NCI-H2171 treated with DMSO at 0.1 percent for 48 hours (cell line): ENCODE data around the gene PLIN1.

Experiments
- DNase-seq: peaks from one replicate; lab custom pipeline; 2025; lab: John Stamatoyannopoulos, UW

The PLIN1 gene

DNA sequence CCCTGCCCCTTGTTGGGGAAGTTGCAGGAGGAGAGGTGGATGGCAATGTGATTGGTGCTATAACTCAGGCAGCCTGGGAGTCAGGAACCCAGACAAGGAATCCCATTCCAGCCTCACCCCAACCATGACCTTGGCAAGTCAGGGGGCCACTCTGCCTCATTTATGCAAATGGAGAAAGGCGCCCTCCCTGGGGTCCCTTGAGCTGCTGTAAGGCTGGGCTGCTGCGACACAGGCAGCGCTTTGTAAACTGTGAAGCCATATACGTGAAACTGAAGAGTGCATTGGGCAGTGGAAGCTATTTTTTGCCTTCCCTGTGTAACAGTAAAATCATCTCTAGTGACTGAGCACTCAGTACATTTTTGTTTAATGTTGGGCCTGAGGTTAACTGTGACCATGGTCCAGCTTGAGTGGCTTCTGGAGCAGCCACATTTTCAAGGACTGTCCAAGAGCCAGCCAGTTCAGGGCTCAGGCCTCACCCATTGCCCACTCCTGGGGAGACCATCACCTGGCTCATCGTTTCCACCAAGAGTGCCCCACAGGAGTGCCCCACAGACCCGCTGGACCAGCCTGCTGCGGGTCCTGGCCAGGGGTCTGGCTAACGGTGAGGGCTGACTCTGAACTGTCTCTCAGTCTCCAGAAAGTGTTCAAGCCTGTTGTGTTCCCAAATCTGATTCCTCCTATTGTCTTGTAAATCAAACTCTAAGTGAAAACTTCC is 51.8 kb downstream of the PLIN1 start:
- no peak for DNase-seq

DNA sequence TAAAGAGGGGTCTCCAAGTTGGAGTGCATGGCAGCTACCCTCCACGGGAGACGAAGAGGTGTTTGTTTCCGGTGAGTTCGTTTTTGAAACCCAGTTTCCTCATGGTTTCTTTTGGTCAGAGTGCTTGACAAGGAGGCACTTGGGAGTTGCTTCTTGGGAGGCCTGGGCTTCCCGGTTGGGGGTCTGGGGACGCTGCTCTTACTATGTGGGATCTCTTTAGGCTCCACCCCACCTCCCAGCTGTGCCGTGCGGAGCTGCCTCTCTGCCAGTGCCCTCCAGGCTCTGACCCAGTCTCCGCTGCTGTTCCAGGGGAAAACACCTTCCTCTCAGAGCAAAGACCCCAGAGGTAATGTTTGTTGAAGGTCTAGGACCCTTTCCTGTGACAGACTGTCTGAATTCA is 53.5 kb downstream of the PLIN1 start:
- DNase-seq = no peak

DNA sequence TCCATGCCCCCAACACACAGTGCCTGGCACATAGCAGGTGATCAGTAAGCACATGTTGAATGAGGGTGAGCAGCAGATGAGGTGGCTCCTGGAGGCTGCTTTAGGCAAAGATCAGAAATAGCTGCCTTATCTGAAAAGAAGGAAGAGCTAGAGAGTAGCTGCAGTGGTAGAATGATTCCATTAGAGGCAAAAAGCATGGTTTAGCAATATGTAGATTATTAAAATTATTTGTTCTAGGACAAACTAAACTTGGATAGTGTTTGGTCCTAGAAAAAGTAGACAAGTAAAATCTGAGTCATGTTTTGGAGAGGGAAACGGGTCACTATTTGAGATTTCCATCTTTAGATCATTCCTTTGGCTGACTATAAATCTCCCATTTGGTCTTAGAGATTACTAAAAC is 56.0 kb downstream of the PLIN1 start:
- no peak for DNase-seq

DNA sequence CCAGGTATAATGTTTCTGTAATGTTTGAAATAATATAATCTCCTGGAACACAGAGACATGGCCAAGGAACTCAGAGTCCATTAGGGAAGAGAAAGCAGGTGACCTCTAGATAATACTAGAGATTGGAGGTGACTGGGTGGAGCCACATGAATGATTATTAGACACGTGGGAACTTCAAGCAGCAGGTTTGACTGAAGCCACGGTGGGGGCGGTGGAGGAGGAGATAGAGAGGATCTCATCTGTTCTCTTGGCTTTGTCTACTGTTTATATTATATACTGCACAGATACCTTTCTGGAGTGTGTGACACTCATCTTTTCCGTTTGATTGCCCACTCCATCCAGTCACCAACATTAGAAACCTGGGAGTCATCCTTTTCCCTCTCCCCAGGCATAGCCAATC is 57.6 kb downstream of the PLIN1 start:
- no peak for DNase-seq

DNA sequence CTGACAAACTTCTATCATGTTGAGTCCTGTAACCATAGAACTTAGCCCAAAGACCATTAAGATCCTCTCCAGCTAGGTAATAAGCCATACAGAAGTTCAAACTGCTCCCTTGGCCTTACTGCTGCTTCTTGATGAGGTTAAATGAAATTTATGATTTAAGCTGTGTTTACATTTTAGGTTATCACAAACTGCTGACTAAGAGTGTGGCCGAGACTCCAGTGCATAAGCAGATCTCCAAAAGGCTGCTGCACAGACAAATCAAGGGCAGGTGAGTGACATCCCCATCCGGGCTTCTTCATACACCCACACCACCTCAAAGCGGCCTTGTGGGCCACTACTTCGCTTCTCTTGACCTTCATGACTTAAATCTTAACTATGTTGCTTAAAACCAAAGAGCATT is 62.9 kb downstream of the PLIN1 start:
- no peak for DNase-seq

DNA sequence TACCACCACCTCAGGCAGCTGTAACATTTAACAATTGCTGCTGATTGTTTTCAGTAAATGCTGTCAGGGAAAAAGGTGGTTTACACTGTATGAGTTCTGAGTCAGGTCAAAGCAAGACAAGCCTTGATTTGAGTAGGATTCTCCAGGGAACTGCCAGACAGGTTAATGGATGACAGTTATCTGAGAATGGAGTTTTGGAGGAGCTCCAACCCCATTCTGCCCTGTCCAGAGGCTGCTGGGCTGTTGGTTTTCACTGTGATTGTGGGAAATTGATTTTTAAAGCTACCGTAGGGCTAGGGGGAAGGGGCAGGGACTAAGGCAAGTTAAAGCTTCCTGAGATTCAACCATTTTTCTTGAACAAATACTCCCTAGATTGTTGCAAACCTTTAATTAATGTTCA is 64.0 kb downstream of the PLIN1 start:
- no peak for DNase-seq
